HG03095 (cell line): ENCODE data around the gene SPTBN1.
A peak's percentile ranks its signal among the peaks of the same experiment; 100 is the strongest.
"Not testable (repeated sequence)": the region's sequence is repeated elsewhere in the genome, so short reads cannot be mapped to it uniquely, and the experiment has no call there.

Experiments used
- ATAC-seq: cut with Tn5 transposase; IDR thresholded peaks from one replicate; pipeline ENCODE4 v1.9.1; 2021; ENCODE audit warnings: moderate library complexity; ENCODE audit not compliant: unreplicated experiment

The SPTBN1 gene

GRCh38 chr2:54499661-54500060 lies 43.5 kb downstream of the SPTBN1 start:
- no peak for ATAC-seq

- no peak for ATAC-seq
Observed at GRCh38 chr2:54500404-54501205, 44.5 kb downstream of the SPTBN1 start.

- no peak for ATAC-seq
Observed at GRCh38 chr2:54502731-54503130, 46.6 kb downstream of the SPTBN1 start.

- no peak for ATAC-seq
Observed at GRCh38 chr2:54503192-54503591, 47.1 kb downstream of the SPTBN1 start.

GRCh38 chr2:54503828-54504227 lies 47.7 kb downstream of the SPTBN1 start:
- no peak for ATAC-seq

- ATAC-seq = no peak
Observed at GRCh38 chr2:54504866-54505265, 48.7 kb downstream of the SPTBN1 start.

- no peak for ATAC-seq
Observed at GRCh38 chr2:54508541-54508940, 52.4 kb downstream of the SPTBN1 start.

- ATAC-seq = not testable (repeated sequence)
Observed at GRCh38 chr2:54509043-54509442, 52.9 kb downstream of the SPTBN1 start.

- ATAC-seq = no peak
Observed at GRCh38 chr2:54510916-54511315, 54.8 kb downstream of the SPTBN1 start.

GRCh38 chr2:54512183-54512582 lies 56.1 kb downstream of the SPTBN1 start:
- ATAC-seq = no peak

GRCh38 chr2:54512663-54513362 lies 56.7 kb downstream of the SPTBN1 start:
- ATAC-seq = no peak

- ATAC-seq = no peak
Observed at GRCh38 chr2:54513363-54513715, 57.2 kb downstream of the SPTBN1 start.

- no peak for ATAC-seq
Observed at GRCh38 chr2:54514822-54515569, 58.9 kb downstream of the SPTBN1 start.

- no peak for ATAC-seq
Observed at GRCh38 chr2:54516842-54517241, 60.7 kb downstream of the SPTBN1 start.

GRCh38 chr2:54518016-54518415 lies 61.9 kb downstream of the SPTBN1 start:
- not testable (repeated sequence) for ATAC-seq

GRCh38 chr2:54518430-54518829 lies 62.3 kb downstream of the SPTBN1 start:
- ATAC-seq = no peak

GRCh38 chr2:54519841-54520459 lies 63.8 kb downstream of the SPTBN1 start:
- ATAC-seq = no peak

- ATAC-seq = no peak
Observed at GRCh38 chr2:54520687-54521086, 64.6 kb downstream of the SPTBN1 start.

- peak; percentile 83 for ATAC-seq
Observed at GRCh38 chr2:54522624-54523281, 66.6 kb downstream of the SPTBN1 start.

- no peak for ATAC-seq
Observed at GRCh38 chr2:54523324-54523959, 67.3 kb downstream of the SPTBN1 start.
